ENCODE measurements around the gene SETD2.

SETD2 gene

DNA sequence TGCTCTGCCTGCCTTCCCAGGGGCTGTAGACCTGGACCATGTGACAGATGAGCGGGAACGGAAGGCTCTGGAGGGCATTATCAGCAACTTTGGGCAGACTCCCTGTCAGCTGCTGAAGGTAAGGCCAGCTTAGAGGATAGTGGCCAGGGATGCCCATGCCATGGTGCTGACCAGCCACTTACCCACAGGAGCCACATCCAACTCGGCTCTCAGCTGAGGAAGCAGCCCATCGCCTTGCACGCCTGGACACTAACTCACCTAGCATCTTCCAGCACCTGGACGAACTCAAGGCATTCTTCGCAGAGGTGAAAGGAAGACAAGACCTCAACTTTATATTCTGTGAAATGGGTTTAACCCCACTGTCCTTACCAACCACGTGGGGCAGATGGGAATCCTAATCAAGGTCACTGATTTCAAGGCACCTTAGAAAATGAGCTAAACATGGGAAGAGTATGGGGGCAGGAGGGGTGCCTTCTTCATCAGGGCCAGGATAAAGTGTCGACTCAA lies 157.7 kb downstream of the SETD2 start:
- DNase-seq = no peak

DNA sequence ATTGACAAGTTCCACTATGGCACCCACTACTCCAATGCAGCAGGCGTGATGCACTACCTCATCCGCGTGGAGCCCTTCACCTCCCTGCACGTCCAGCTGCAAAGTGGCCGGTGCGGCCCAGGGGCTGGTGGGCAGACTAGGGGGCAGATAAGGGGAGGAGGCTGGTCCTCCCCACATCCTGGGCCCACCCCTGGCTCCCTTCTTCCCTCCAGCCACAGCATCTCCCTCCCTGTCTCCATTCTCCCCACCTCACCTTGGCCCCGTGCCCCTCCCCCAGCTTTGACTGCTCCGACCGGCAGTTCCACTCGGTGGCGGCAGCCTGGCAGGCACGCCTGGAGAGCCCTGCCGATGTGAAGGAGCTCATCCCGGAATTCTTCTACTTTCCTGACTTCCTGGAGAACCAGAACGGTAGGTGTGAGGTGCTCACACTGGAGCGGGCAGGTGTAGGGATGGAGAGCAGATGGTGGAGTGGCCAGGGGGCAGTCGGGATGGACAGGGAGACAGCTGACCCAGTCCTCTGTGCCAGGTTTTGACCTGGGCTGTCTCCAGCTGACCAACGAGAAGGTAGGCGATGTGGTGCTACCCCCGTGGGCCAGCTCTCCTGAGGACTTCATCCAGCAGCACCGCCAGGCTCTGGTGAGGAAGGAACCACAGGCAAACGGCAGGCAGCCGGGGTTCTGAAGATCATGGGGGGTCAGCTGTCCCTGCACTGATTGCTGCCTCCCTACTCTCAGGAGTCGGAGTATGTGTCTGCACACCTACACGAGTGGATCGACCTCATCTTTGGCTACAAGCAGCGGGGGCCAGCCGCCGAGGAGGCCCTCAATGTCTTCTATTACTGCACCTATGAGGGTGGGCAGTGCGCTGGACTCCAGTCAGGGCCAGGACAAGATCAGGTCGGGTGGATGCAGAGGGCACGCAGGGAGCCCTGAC lies 158.4 kb downstream of the SETD2 start:
- DNase-seq = no peak

DNA sequence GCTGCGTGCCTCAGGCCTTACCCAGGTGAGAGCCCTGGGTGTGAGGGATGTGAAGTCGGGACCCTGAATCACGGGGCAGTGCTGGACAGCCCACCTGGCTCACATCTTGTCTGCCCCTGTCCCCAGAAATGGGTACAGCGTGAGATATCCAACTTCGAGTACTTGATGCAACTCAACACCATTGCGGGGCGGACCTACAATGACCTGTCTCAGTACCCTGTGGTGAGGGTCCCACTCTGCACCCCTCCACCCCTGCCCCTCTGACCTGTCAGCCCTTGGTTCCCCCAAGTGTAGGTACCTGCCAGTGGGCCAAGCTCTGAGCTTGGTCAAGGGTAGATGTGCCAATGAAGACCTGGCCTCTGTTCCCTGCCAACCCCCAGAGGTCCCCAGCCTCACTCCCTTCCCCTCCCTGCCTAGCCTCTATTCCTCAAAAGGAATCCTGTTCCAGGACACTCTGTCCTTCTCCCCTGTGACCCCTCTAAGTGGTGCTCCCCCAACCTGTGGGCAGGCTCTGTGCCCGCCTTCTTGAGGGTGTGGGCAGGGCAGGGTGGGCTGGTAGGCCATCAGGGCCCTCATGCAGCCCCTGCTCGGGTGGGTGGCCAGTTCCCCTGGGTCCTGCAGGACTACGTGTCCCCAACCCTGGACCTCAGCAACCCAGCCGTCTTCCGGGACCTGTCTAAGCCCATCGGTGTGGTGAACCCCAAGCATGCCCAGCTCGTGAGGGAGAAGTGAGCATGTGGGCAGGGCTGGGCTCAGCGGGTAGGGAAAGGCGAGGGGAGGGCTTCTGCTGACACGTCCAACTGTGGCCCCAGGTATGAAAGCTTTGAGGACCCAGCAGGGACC lies 159.3 kb downstream of the SETD2 start:
- no peak for DNase-seq

DNA sequence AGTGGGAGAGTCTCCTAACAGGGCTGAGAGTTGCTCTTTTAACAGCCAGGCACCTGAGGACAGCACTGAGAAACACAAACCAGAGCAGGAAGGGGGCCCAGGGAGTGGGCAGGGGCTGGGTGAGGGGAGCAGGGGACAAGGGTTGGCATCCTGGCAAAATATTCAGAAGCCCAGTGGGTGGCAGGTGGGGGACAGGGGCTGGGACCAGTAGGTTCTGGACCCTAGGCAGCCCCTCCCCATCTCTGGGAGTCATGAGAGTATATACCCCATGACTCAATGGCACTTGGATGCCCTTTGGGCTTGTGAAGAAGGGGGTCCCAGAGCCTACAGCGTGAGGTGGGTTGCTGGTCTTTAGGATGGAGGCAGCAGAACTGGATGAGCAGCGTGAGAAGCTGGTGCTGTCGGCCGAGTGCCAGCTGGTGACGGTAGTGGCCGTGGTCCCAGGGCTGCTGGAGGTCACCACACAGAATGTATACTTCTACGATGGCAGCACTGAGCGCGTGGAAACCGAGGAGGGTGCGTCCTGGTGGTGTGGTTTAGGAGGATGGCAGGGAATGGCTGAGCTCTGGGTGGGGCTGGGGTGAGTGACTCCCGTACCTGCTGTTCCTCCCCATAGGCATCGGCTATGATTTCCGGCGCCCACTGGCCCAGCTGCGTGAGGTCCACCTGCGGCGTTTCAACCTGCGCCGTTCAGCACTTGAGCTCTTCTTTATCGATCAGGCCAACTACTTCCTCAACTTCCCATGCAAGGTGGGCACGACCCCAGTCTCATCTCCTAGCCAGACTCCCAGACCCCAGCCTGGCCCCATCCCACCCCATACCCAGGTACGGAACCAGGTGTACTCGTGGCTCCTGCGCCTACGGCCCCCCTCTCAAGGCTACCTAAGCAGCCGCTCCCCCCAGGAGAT lies 160.2 kb downstream of the SETD2 start:
- no peak for DNase-seq

DNA sequence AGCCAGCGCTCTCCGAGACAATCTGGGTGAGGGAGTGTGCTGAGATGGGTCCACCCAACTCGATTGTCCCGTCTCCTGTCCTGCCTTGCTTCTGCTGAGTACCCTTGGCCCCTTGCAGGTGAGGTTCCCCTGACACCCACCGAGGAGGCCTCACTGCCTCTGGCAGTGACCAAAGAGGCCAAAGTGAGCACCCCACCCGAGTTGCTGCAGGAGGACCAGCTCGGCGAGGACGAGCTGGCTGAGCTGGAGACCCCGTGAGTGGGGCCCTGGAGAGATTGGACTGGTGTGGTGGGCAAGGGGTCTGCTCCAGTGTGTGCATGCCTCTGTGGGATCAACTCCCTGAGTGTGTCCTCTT lies 160.9 kb downstream of the SETD2 start:
- DNase-seq = no peak

DNA sequence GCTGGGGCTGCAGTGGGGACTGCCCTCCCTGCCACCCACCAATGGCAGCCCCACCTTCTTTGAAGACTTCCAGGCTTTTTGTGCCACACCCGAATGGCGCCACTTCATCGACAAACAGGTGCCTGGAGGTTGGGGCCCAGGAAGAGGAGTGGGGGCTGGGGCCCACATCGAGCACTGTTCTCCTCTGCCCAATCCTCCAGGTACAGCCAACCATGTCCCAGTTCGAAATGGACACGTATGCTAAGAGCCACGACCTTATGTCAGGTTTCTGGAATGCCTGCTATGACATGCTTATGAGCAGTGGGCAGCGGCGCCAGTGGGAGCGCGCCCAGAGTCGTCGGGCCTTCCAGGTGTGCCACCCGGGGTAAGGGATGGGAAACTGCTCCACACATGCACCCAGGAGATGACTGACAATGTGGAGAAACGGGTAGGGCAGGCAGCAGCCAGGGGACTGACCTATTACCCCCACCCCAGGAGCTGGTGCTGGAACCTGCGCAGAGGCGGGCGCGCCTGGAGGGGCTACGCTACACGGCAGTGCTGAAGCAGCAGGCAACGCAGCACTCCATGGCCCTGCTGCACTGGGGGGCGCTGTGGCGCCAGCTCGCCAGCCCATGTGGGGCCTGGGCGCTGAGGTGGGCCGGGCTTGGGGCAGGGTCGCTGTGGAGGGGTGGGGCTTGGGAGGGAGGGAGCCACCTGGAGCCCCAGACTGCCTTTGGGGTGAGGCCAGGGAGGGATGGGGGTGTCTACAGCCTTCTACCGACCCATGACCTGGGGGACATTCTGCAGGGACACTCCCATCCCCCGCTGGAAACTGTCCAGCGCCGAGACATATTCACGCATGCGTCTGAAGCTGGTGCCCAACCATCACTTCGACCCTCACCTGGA lies 161.5 kb downstream of the SETD2 start:
- DNase-seq = no peak

DNA sequence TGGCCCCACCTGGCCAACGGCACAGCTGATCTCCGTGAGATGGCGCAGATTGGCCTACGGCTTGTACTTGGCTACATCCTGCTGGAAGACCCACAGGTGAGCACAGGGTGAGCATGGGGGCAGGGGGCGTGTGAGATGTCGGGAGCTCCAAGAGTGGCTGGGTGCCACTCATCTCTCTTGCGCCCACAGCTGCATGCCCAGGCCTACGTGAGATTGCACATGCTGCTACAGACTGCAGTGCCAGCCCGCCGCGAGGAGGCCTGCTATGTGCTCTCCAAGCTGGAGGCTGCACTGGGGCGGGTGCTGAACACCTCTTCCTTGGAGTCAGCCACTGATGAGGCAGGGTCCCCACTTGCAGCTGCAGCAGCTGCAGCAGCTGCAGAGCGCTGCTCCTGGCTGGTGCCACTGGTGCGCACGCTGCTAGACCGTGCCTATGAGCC lies 162.2 kb downstream of the SETD2 start:
- no peak for DNase-seq

DNA sequence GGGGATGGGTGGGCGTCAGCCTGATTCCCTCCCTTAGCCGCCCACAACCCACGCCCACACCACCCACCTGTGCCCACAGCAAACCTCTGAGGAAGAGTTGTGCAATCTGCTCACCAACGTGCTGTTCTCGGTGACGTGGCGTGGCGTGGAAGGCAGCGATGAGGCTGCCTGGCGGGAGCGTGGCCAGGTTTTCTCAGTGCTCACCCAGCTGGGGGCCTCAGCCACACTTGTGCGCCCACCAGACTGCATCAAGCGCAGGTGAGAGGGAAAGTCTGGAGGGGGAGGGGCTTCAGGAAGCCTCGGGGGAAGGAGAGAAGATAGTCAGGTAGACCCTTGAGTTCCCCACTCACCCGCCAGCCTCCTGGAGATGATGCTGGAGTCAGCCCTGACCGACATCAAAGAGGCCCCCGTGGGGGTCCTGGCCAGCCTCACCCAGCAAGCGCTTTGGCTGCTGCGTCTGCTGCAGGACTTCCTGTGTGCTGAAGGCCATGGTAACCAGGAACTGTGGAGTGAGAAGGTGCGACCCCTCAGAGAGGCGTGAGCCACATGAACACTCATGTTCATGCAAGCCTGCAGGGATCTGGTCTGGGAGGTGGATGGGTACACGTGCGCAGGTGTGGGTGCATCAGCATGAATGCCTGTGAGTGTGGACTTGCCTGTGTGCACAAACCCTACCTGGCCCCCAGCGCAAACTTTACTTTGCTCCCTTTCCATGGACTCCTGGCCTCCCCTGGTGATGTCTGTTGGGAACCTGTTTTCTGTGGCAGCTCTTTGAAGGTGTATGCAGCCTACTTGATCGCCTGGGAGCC lies 162.8 kb downstream of the SETD2 start:
- DNase-seq = no peak

DNA sequence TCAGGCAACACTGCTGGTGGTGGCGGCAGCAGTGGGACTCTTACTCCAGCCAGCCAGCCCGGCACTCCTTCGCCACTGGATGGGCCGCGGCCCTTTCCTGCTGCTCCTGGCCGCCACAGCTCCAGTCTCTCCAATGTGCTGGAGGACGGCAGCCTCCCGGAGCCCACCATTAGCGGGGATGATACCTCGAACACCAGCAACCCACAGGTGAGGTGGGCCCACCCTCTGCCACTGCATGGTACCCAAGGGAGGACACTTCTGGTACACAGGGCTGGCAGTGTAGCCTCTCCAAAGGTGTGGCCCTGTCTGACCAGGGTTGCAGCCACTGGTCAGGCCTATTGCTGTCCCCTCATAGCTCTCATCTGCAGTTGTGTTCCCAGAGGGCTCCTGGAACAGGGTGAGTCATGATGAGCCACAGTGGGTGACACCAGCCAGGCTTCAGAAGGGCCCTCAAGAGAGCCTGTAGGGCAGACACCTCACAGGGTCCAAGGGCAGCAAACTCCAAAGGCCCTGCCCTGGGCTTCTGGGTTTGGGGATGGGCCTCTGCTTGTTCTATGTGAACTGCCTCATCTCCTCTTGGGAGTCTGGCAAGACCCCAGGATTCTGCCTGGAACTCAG lies 163.6 kb downstream of the SETD2 start:
- DNase-seq = no peak

DNA sequence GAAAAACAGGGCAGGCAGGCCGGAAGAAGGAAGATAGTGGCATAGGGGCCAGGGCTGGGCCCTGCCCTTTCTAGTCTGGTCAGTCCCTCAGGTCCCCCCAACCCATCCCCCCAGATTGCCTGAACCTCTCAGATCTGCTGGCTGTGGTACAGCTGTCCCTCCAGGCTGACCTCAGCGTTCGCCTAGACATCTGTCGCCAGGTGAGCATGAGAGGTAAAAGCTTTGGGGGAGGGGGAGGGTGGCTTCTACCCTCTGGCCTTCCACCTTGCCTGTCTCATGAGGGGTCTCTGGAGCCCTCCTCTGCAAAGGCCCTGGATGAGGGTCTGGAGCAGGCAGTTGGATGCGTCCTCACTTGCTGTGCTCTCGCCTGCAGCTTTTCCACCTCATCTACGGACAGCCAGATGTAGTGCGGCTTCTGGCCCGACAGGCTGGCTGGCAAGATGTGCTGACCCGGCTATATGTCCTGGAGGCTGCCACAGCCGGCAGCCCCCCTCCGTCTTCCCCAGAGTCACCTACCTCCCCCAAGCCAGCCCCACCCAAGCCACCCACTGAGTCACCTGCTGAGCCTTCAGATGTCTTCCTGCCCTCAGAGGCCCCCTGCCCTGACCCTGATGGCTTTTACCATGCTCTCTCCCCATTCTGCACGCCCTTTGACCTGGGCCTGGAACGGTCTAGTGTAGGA lies 164.3 kb downstream of the SETD2 start:
- no peak for DNase-seq

DNA sequence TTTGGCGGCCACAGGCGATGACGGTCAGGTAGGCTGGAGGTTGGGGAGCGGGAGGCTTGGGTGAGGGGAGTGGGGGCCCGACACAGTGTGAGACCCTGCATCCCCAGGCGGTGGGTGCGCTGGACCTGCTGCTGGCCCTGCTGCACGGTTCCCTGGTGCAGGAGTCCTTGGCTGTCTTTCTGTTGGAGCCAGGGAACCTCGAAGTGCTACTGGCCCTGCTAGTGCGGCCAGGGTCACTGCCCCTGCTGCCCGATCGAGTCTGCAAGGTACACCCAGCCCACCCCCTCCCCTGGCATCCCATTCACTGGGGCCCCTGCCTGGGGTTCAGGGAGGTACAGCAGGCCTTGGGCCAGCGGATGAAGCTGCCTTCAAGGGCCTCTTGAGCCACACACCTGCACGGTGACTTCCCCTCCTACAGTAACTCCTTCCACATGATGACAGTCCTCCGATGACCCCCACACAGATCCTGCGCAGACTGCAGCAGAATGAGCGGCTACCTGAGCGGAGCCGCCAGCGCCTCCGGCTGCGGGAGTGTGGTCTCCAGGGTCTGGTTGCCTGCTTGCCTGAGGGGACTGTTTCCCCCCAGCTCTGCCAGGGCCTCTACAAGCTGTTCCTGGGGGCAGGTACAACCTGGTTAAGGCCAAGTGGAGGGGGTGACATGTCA lies 164.9 kb downstream of the SETD2 start:
- no peak for DNase-seq

DNA sequence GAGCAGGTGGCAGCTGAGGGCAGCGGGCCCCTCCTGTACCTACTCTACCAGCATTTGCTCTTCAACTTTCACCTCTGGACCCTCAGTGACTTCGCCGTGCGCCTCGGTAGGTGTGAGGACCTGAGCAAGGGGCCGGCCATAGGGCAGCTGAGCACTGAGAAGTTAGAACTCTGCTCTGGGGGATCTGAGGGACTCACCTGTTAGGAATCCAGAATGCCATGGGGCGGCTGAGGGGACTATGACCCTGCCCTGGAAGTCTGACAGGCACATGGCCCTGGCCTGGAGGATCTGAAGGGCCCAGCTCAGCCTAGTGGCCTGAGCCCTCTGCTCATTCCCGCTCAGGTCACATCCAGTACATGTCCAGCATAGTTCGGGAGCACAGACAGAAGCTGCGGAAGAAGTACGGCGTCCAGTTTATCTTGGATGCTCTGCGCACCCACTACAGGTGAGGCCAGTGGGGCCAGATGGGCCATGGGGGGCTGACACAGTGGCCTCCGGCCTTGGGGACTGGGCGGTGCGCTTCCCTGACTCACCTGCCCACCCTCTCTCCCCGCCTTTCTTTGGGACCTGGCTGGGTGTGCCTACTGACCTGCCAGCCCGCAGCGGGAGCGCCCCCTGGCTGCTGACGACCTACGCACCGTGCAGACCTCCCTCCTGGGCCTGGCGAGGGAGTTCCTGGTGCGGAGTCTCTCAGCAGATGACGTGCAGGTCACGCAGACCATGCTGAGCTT lies 165.6 kb downstream of the SETD2 start:
- DNase-seq = peak; percentile 72

DNA sequence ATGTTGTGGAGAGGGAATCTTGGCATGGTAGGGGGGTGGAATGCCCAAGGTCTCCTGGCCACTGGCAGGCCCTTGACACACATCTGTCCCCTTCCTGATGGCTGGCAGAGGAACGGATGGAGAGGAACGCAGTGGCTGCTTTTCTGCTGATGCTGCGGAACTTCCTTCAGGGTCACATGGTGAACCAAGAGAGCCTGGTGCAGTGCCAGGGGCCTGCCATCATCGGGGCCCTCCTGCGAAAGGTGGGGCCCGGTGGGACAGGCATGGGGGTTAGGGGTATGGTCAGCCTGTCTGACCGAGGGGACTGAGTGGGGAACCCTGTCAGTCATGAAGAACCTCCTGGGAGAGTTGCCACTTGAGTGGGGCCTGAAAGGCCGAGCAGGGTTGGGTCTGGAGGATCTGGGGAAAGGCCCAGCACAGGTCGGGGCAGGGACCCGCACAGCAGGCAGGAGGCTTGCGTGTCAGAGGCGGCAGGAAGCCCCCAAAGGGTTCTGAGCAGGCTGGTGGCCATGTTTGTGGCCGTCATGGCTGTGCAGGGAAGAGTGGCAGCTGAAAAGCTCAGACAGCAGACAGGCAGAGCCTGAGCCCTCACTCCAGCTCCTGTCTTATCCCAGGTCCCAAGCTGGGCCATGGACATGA lies 166.3 kb downstream of the SETD2 start:
- no peak for DNase-seq

DNA sequence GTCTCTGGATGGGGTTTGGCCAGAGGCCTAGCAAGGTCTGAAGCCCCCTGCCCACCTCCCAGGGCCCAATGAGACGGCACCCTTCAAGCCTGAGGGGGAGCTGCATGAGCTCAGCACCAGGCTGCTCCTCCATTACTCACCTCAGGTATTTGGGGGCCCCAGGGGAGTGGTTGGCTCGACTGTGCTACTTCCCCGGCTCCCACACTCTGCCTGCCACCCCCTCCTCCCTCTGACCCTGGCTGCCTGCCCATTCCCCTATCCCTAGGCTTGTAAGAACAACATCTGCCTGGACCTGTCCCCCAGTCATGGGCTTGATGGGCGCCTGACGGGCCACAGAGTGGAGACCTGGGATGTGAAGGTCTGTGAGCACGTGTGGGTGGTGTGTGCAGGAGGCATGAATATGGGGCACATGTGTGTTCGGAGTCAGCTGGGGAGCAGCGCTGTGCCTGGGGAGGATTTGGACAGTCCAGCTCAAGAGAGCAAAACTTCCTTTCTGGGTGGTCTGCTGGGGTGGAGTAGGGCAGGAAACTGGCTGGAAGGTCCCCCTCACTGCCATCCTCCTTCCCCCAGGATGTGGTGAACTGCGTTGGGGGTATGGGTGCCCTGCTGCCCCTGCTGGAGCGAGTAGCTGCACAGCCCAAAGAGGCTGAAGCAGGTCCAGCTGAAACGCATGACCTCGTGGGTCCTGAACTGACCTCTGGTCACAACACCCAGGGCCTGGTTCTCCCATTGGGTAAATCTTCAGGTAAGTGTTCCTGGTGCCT lies 167.0 kb downstream of the SETD2 start:
- DNase-seq = no peak

DNA sequence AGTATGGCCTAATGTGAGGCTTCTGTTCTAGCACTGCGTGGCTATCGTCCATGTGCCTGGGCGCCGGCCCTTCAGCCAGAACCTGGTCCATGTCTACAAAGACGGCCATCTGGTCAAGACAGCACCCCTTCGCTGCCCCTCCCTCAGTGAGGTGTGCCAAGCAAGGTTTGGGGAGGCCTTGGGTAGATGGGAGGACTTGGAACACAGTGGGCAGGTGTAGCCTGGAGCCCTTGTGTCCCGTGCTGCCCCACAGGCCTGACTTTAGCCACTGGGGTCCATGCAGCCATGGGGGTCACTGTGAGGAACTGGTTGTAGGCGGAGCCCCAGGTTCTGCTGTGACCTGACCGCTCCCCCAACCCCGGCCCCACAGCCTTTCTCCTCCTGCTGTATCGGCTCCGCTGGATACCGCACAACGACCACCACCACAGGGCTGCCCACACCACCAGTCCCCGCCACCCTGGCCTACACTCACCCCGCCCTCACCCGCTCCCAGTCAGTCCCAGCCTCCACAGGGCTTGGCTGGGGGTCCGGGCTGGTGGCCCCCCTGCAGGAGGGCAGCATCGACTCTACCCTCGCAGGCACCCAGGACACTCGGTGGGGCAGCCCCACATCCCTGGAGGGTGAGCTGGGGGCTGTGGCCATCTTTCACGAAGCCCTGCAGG lies 167.9 kb downstream of the SETD2 start:
- no peak for DNase-seq

Data from activated CD4-positive, alpha-beta T cell treated with anti-CD3 and anti-CD28 coated beads, Interleukin-2, Interleukin-6, amounts not matched to agents 100 ng/mL and 50 ng/mL, durations not matched to agents 16 hours and 8 hours (primary cell).